Measurements from ENCODE around the gene PKIG.

- no peak for TF ChIP-seq POLR2AphosphoS5 (IDR thresholded peaks at IDR 0.05; ENCODE audit: low read depth, low read length)
- TF ChIP-seq TAF1 (IDR thresholded peaks at IDR 0.05; ENCODE audit: borderline replicate concordance, insufficient read depth, low read length): no peak
- no peak for TF ChIP-seq SIN3A (IDR thresholded peaks at IDR 0.05; ENCODE audit: borderline replicate concordance, insufficient read depth, low read length)
- TF ChIP-seq FOXP2 (optimal IDR thresholded peaks at IDR 0.05; ENCODE audit: borderline replicate concordance, extremely low read depth, extremely low read length, insufficient read depth): no peak
- no peak for TF ChIP-seq REST (IDR thresholded peaks at IDR 0.05; ENCODE audit: insufficient read depth in 1 of 2, low read depth in 2 of 2, low read length in 2 of 2)
These were observed 58.1 kb downstream of the PKIG start for GRCh38 chr20:44640522-44640921.
